ENCODE measurements around the gene SPEF2.
"Not testable (repeated sequence)": the region's sequence is repeated elsewhere in the genome, so short reads cannot be mapped to it uniquely, and the experiment has no call there.

The SPEF2 gene

GRCh38 chr5:35651002-35651756 lies 33.5 kb downstream of the SPEF2 start:
- DNase-seq (ENCODE audit: low read depth): peak; percentile 58

- DNase-seq (ENCODE audit: low read depth): no peak
Measured at GRCh38 chr5:35656721-35657120, 39.1 kb downstream of the SPEF2 start.

GRCh38 chr5:35657877-35658276 lies 40.2 kb downstream of the SPEF2 start:
- no peak for DNase-seq (ENCODE audit: low read depth)

- DNase-seq (ENCODE audit: low read depth): no peak
Measured at GRCh38 chr5:35659556-35659955, 41.9 kb downstream of the SPEF2 start.

- DNase-seq (ENCODE audit: low read depth): no peak
Measured at GRCh38 chr5:35660451-35660850, 42.8 kb downstream of the SPEF2 start.

GRCh38 chr5:35664584-35664983 lies 46.9 kb downstream of the SPEF2 start:
- no peak for DNase-seq (ENCODE audit: low read depth)

- DNase-seq (ENCODE audit: low read depth): no peak
Measured at GRCh38 chr5:35665096-35665495, 47.4 kb downstream of the SPEF2 start.

- no peak for DNase-seq (ENCODE audit: low read depth)
Measured at GRCh38 chr5:35668319-35668718, 50.7 kb downstream of the SPEF2 start.

- DNase-seq (ENCODE audit: low read depth): no peak
Measured at GRCh38 chr5:35668794-35669193, 51.1 kb downstream of the SPEF2 start.

- no peak for DNase-seq (ENCODE audit: low read depth)
Measured at GRCh38 chr5:35671541-35672295, 54.1 kb downstream of the SPEF2 start.

GRCh38 chr5:35672296-35672655 lies 54.6 kb downstream of the SPEF2 start:
- DNase-seq (ENCODE audit: low read depth): not testable (repeated sequence)

- DNase-seq (ENCODE audit: low read depth): peak; percentile 9
Measured at GRCh38 chr5:35672995-35673394, 55.3 kb downstream of the SPEF2 start.

- DNase-seq (ENCODE audit: low read depth): no peak
Measured at GRCh38 chr5:35674049-35674448, 56.4 kb downstream of the SPEF2 start.

GRCh38 chr5:35675392-35675791 lies 57.7 kb downstream of the SPEF2 start:
- no peak for DNase-seq (ENCODE audit: low read depth)

- DNase-seq (ENCODE audit: low read depth): no peak
Measured at GRCh38 chr5:35677878-35678277, 60.2 kb downstream of the SPEF2 start.

GRCh38 chr5:35678661-35679060 lies 61.0 kb downstream of the SPEF2 start:
- no peak for DNase-seq (ENCODE audit: low read depth)

GRCh38 chr5:35679357-35679756 lies 61.7 kb downstream of the SPEF2 start:
- DNase-seq (ENCODE audit: low read depth): no peak

- no peak for DNase-seq (ENCODE audit: low read depth)
Measured at GRCh38 chr5:35681911-35682310, 64.2 kb downstream of the SPEF2 start.

- DNase-seq (ENCODE audit: low read depth): no peak
Measured at GRCh38 chr5:35683466-35683865, 65.8 kb downstream of the SPEF2 start.

GRCh38 chr5:35685161-35685560 lies 67.5 kb downstream of the SPEF2 start:
- DNase-seq (ENCODE audit: low read depth): no peak

GRCh38 chr5:35687961-35688360 lies 70.3 kb downstream of the SPEF2 start:
- DNase-seq (ENCODE audit: low read depth): no peak

- no peak for DNase-seq (ENCODE audit: low read depth)
Measured at GRCh38 chr5:35694481-35694880, 76.8 kb downstream of the SPEF2 start.

- no peak for DNase-seq (ENCODE audit: low read depth)
Measured at GRCh38 chr5:35698047-35698808, 80.6 kb downstream of the SPEF2 start.
